OCI-LY7 (cell line): ENCODE results near the gene SIK2. TPM values are rescaled to one million over a fixed set of nuclear protein-coding genes. Genes with fewer than 3 reads are reported as not detected.

Experiments used
- BruUV-seq: library from RNA; stranded (reverse); fragments of 400-500 nt; replicated peaks from 2 replicates; lab custom pipeline; 2021; lab: Mats Ljungman, UMichigan
- CTCF ChIA-PET: fragments of 300-600 bp; sonication (Branson Sonifier 250); formaldehyde crosslinking; loops from one replicate; lab custom pipeline; 2022; ENCODE audit warnings: antibody characterized with exemption; ENCODE audit not compliant: unreplicated experiment; lab: Charles Lee
- POLR2A ChIA-PET: fragments of 300-600 bp; sonication (Branson Sonifier 250); formaldehyde crosslinking; loops from one replicate; lab custom pipeline; 2022; ENCODE audit warnings: antibody characterized with exemption; lab: Charles Lee
- DNase-seq: peaks from one replicate; pipeline ENCODE4 v3.0.0-alpha.2; 2015; ENCODE audit warnings: low spot score
- H2AFZ ChIP-seq: fragments of 200-600 bp; sonication (generic), shearing (Covaris generic); 2 replicates; pipeline ENCODE4 v1.6.1; 2014; ENCODE audit warnings: mild to moderate bottlenecking, antibody characterized with exemption, low read length, moderate library complexity
- H3K27ac ChIP-seq: fragments of 200-600 bp; sonication (generic); 2 replicates; pipeline ENCODE4 v1.5.1; 2014; ENCODE audit warnings: mixed run types, low read depth, mild to moderate bottlenecking, moderate library complexity, low read length, inconsistent platforms; ENCODE audit not compliant: poor library complexity, severe bottlenecking
- H3K36me3 ChIP-seq: fragments of 200-600 bp; sonication (generic); 2 replicates; pipeline ENCODE4 v1.6.1; 2014; ENCODE audit warnings: mild to moderate bottlenecking, antibody characterized with exemption, low read length, moderate library complexity, mixed read lengths; ENCODE audit not compliant: insufficient read depth
- H3K4me1 ChIP-seq: fragments of 200-600 bp; sonication (generic); 2 replicates; pipeline ENCODE4 v1.5.1; 2014; ENCODE audit warnings: mild to moderate bottlenecking, low read length; ENCODE audit not compliant: insufficient read depth, poor library complexity, severe bottlenecking
- H3K4me2 ChIP-seq: fragments of 200-600 bp; sonication (generic); 2 replicates; pipeline ENCODE4 v1.6.1; 2014; ENCODE audit warnings: mild to moderate bottlenecking, low read length
- H3K4me3 ChIP-seq: fragments of 200-600 bp; sonication (generic); 2 replicates; pipeline ENCODE4 v1.5.1; 2014; ENCODE audit warnings: mild to moderate bottlenecking, low read depth, low read length; ENCODE audit not compliant: poor library complexity, severe bottlenecking
- H3K79me2 ChIP-seq: fragments of 200-600 bp; sonication (generic); 2 replicates; pipeline ENCODE4 v1.6.1; 2016; ENCODE audit warnings: low read depth, mild to moderate bottlenecking, low read length, moderate library complexity, mixed read lengths; ENCODE audit not compliant: insufficient read depth
- H3K9me2 ChIP-seq: fragments of 200-600 bp; sonication (generic); 2 replicates; pipeline ENCODE4 v1.6.1; 2016; ENCODE audit warnings: mild to moderate bottlenecking, low read length, mixed read lengths; ENCODE audit not compliant: insufficient read depth
- H3K9me3 ChIP-seq: fragments of 200-600 bp; sonication (generic); 2 replicates; pipeline ENCODE4 v1.6.1; 2014; ENCODE audit warnings: mild to moderate bottlenecking, mixed run types, low read length, mixed read lengths
- H4K20me1 ChIP-seq: fragments of 200-600 bp; sonication (generic); 2 replicates; pipeline ENCODE4 v1.6.1; 2014; ENCODE audit warnings: mild to moderate bottlenecking, antibody characterized with exemption, low read length, moderate library complexity, mixed read lengths; ENCODE audit not compliant: insufficient read depth
- CTCF ChIP-seq: fragments of 200-600 bp; sonication (generic); conservative IDR thresholded peaks from 2 replicates; pipeline ENCODE4 v1.5.1; 2014; ENCODE audit warnings: mild to moderate bottlenecking, antibody characterized with exemption, low read length, moderate library complexity, mixed read lengths
- EZH2phosphoT487 ChIP-seq: fragments of 200-600 bp; sonication (generic); IDR thresholded peaks from 2 replicates; pipeline ENCODE4 v1.6.1; 2018; ENCODE audit warnings: low read depth, borderline replicate concordance, mild to moderate bottlenecking, mixed run types, antibody characterized with exemption, low read length, moderate library complexity, mixed read lengths
- intact Hi-C: fragments of 100-400 bp; cut with micrococcal nuclease; formaldehyde crosslinking; loops from one replicate; pipeline ENCODE4 v1.10.0; 2022; ENCODE audit not compliant: unreplicated experiment
- total RNA-seq, 2 experiments: library from RNA; depleted of rRNA in 1 of 2; stranded (reverse); fragments of >200 nt in 1 of 2; shearing (Covaris generic) in 1 of 2; gene quantifications; 2 replicates each; pipeline ENCODE4 v1.2.3, GENCODE V29; 2014 to 2022

SIK2 gene
- total RNA-seq, 2 experiments from 2014 or later = 9.8 to 16.9 TPM

- POLR2A ChIA-PET = interaction anchor here (0.6 to 1.9 kb wide), 3 partner anchors 9 to 466 kb away, joined by 3 to 9 read pairs (median 3); no protein-coding TSS in a partner anchor
- TF ChIP-seq CTCF (no peak), EZH2phosphoT487 (no peak)
- Histone ChIP-seq H3K9me3 (no peaks in the 10 kb centered on the region), H3K36me3 (no peaks in the 10 kb centered on the region), H3K4me3 (no peak overlapping the region), H2AFZ (peak overlapping the region; percentile 30; the same call in 1 of the 2 replicates), H3K4me2 (no peak overlapping the region; the same call in 1 of the 2 replicates), H3K79me2 (no peaks in the 10 kb centered on the region), H3K27ac (no peak overlapping the region), H4K20me1 (no peaks in the 10 kb centered on the region), H3K9me2 (no peaks in the 10 kb centered on the region), H3K4me1 (peaks cover 22% of the 10 kb centered on the region)
- intact Hi-C loops = loop anchor here (2.0 kb wide), 1 partner anchor 17 kb away; no protein-coding TSS in a partner anchor
- no TSS peak for BruUV-seq
- CTCF ChIA-PET = no interaction called here
- peak; percentile 22 for DNase-seq
Measured at GRCh38 chr11:111582163-111582562, 20.1 kb upstream of the SIK2 start.

- no peak overlapping the region for H3K4me2 ChIP-seq
- TF ChIP-seq EZH2phosphoT487 (no peak), CTCF (no peak)
- H4K20me1 ChIP-seq = no peaks in the 10 kb centered on the region
- DNase-seq = no peak
- H2AFZ ChIP-seq = no peak overlapping the region
- no peak overlapping the region for H3K27ac ChIP-seq
- no TSS peak for BruUV-seq
- H3K4me3 ChIP-seq = no peak overlapping the region
- POLR2A ChIA-PET = interaction anchor here (1.9 kb wide), 1 partner anchor 8 kb away, joined by 9 read pairs; no protein-coding TSS in a partner anchor
- H3K9me3 ChIP-seq = no peaks in the 10 kb centered on the region
- H3K79me2 ChIP-seq = no peaks in the 10 kb centered on the region
- no peaks in the 10 kb centered on the region for H3K9me2 ChIP-seq
- intact Hi-C loops = loop anchor here (2.0 kb wide), 1 partner anchor 18 kb away; no protein-coding TSS in a partner anchor
- H3K36me3 ChIP-seq = no peaks in the 10 kb centered on the region
- CTCF ChIA-PET = no interaction called here
- H3K4me1 ChIP-seq = peaks cover 22% of the 10 kb centered on the region
Measured at GRCh38 chr11:111582881-111583280, 19.4 kb upstream of the SIK2 start.

GRCh38 chr11:111585371-111585770 is 16.9 kb upstream of the SIK2 start:
- peaks cover 22% of the 10 kb centered on the region for H3K4me1 ChIP-seq
- no peaks in the 10 kb centered on the region for H4K20me1 ChIP-seq
- no peak for TF ChIP-seq CTCF
- TF ChIP-seq EZH2phosphoT487 = no peak
- no peaks in the 10 kb centered on the region for H3K36me3 ChIP-seq
- no peaks in the 10 kb centered on the region for H3K79me2 ChIP-seq
- no peak overlapping the region for H3K4me3 ChIP-seq
- peak overlapping the region; percentile 18; the same call in 1 of the 2 replicates for H3K4me2 ChIP-seq
- peak overlapping the region; percentile 81 for H2AFZ ChIP-seq
- ChIA-PET POLR2A (no interaction called here), CTCF (no interaction called here)
- no TSS peak for BruUV-seq
- intact Hi-C loops = no loop called here
- H3K9me2 ChIP-seq = no peaks in the 10 kb centered on the region
- no peak overlapping the region for H3K27ac ChIP-seq
- H3K9me3 ChIP-seq = no peaks in the 10 kb centered on the region
- DNase-seq = no peak
